MCF 10A (cell line): ENCODE measurements around the gene MTOR. TPM values are rescaled to one million over a fixed set of nuclear protein-coding genes. Genes with fewer than 3 reads are reported as not detected.

ENCODE experiments used
- BruUV-seq: library from RNA; stranded (reverse); fragments of 400-500 nt; replicated peaks from 2 replicates; lab custom pipeline; 2021; lab: Mats Ljungman, UMichigan
- CTCF ChIA-PET: fragments of 300-600 bp; sonication (Branson Sonifier 250); formaldehyde crosslinking; extraction: SDS; loops from one replicate; lab custom pipeline; 2021; ENCODE audit warnings: antibody characterized with exemption, inconsistent platforms; lab: Yijun Ruan, JAX
- POLR2A ChIA-PET: fragments of 300-600, 350-650 bp; sonication (Branson Sonifier 250); formaldehyde crosslinking; extraction: SDS; loops from one replicate; lab custom pipeline; 2020; ENCODE audit warnings: antibody characterized with exemption, inconsistent platforms; lab: Yijun Ruan, JAX
- DNase-seq: peaks from one replicate; pipeline ENCODE4 v3.0.0-alpha.2; 2018; ENCODE audit not compliant: unreplicated experiment
- H3K27ac Mint-ChIP-seq: one replicate; pipeline ENCODE4 v1.8.0; 2022; ENCODE audit warnings: mild to moderate bottlenecking, low read depth, mixed read lengths; ENCODE audit not compliant: unreplicated experiment
- H3K27me3 Mint-ChIP-seq: one replicate; pipeline ENCODE4 v1.8.0; 2022; ENCODE audit warnings: mixed read lengths; ENCODE audit not compliant: insufficient read depth, unreplicated experiment
- H3K36me3 Mint-ChIP-seq: one replicate; pipeline ENCODE4 v1.8.0; 2022; ENCODE audit warnings: mild to moderate bottlenecking, moderate library complexity, mixed read lengths; ENCODE audit not compliant: insufficient read depth, unreplicated experiment
- H3K4me1 Mint-ChIP-seq: one replicate; pipeline ENCODE4 v1.8.0; 2022; ENCODE audit warnings: mixed read lengths; ENCODE audit not compliant: insufficient read depth, unreplicated experiment
- H3K4me3 Mint-ChIP-seq: one replicate; pipeline ENCODE4 v1.8.0; 2022; ENCODE audit warnings: mild to moderate bottlenecking, moderate library complexity, mixed read lengths; ENCODE audit not compliant: unreplicated experiment
- H3K9me3 Mint-ChIP-seq: one replicate; pipeline ENCODE4 v1.8.0; 2022; ENCODE audit warnings: mixed read lengths; ENCODE audit not compliant: unreplicated experiment
- intact Hi-C: fragments of 100-400 bp; cut with micrococcal nuclease; formaldehyde crosslinking; loops from 2 replicates; pipeline ENCODE4 v1.14.1; 2022
- total RNA-seq: library from RNA; stranded (reverse); gene quantifications from 2 replicates; pipeline ENCODE4 v1.2.3, GENCODE V29; 2022
- TF ChIP-seq, protein P1 (sequence below): fragments of 200-600 bp; IDR thresholded peaks from one replicate; pipeline ENCODE4 v1.8.0; 2022; ENCODE audit warnings: antibody characterized with exemption, mild to moderate bottlenecking; ENCODE audit not compliant: unreplicated experiment

Gene MTOR
- total RNA-seq, 1 experiment from 2014 or later: 45.9 TPM

DNA sequence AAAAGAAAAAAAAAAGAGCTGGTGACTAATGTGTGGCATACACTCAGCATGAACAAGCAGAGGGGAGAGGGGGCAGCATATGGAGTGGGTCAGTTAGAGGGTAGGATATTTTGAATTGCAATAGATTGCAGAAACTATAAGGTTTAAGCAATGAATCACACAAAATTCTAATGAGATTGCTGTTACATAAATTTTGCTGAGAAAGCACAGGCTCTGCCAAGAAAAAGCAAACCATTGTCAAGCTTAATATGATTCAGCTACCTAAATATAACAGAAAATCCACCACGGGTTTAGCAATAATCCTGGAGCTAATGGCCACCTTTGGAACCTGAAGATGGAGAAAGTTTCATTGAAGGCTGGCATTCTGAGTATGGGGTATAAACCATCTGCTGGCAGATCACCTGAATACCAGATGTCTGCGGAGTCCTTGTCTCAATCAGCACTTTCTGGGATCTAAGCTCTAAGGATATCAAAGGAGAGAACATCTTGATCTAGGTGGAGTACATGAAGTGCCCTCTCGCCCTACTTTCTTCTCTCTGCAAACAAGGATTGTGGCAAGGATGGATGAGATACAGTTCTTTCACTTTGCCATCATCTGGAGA is 103.5 kb downstream of the MTOR start:
- no peaks in the 10 kb centered on the region for H3K27me3 Mint-ChIP-seq
- H3K27ac Mint-ChIP-seq: peak overlapping the region; percentile 62
- POLR2A ChIA-PET: interaction anchor here (0.6 to 2.4 kb wide), 18 partner anchors 8 to 1400 kb away, joined by 3 to 9 read pairs (median 4); partner anchors contain the start of genes AGTRAP, ANGPTL7, MTOR and SRM

DNA sequence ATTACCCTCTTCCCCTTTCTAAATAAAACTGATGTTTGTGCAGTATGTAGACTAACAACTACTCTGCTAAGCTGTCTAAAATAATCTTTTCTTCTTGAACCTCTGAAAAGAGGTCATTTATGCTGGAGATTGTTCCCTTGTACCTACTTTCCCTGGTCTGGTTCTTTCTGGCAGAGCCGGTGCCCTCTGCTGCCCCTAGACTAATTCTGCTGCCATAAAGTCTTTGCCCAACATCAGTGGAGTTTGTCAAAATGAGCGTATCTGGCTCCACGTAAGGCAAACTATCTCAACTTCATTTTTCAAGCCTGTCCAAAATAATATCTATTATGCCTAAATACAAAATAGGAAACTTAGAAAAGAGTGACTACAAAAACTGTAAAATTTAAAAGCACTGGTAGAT is 104.1 kb downstream of the MTOR start:
- ChIA-PET POLR2A (interaction anchor here (0.6 to 2.4 kb wide), 16 partner anchors 8 to 702 kb away, joined by 3 to 9 read pairs (median 5); partner anchors contain the start of genes AGTRAP, ANGPTL7, MTOR and SRM), CTCF (interaction anchor here (0.6 to 1.5 kb wide), 3 partner anchors 11 to 634 kb away, joined by 3 read pairs; no protein-coding TSS in a partner anchor)
- Mint-ChIP-seq H3K36me3 (peaks cover 47% of the 10 kb centered on the region), H3K4me1 (peaks cover 22% of the 10 kb centered on the region), H3K27me3 (no peaks in the 10 kb centered on the region), H3K9me3 (no peaks in the 10 kb centered on the region), H3K4me3 (no peak overlapping the region), H3K27ac (peak overlapping the region; percentile 62)
- TSS peak; percentile 99 for BruUV-seq
- TF ChIP-seq, protein P1, sequence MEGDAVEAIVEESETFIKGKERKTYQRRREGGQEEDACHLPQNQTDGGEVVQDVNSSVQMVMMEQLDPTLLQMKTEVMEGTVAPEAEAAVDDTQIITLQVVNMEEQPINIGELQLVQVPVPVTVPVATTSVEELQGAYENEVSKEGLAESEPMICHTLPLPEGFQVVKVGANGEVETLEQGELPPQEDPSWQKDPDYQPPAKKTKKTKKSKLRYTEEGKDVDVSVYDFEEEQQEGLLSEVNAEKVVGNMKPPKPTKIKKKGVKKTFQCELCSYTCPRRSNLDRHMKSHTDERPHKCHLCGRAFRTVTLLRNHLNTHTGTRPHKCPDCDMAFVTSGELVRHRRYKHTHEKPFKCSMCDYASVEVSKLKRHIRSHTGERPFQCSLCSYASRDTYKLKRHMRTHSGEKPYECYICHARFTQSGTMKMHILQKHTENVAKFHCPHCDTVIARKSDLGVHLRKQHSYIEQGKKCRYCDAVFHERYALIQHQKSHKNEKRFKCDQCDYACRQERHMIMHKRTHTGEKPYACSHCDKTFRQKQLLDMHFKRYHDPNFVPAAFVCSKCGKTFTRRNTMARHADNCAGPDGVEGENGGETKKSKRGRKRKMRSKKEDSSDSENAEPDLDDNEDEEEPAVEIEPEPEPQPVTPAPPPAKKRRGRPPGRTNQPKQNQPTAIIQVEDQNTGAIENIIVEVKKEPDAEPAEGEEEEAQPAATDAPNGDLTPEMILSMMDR: no peak
- intact Hi-C loops: loop anchor here (2.0 kb wide), 1 partner anchor 59 kb away; the partner anchor contains the start of gene EXOSC10
- no peak for DNase-seq

More for the DNA sequence above, 103.5 kb downstream of the MTOR start:
- intact Hi-C loops: loop anchor here (2.0 kb wide), 1 partner anchor 60 kb away; the partner anchor contains the start of gene EXOSC10
- CTCF ChIA-PET: interaction anchor here (0.7 to 1.5 kb wide), 2 partner anchors 20 to 82 kb away, joined by 3 to 4 read pairs; no protein-coding TSS in a partner anchor
- peaks cover 48% of the 10 kb centered on the region for H3K36me3 Mint-ChIP-seq
- no peaks in the 10 kb centered on the region for H3K9me3 Mint-ChIP-seq
- peaks cover 22% of the 10 kb centered on the region for H3K4me1 Mint-ChIP-seq
- no TSS peak for BruUV-seq
- H3K4me3 Mint-ChIP-seq: no peak overlapping the region
- peak; percentile 85 for DNase-seq
- TF ChIP-seq, protein P1: no peak

DNA sequence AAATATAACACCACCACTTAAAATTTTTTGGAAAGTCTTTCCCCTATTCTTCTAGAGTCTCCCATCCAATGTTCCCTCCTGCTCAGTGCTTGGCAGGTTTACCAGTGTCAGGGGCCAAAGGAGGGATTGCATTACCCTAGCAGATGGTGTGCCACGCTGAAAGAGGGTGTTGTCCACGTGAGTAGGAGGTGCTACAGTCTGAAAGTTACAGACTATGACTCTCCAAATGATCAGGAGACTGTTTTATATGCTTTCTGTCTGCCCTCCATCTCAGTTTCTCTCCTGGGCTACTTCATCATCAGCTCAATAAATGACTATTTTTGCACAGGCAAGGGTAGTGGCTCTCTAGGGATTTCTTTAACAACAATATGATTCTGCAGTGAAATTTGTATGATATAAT is 104.5 kb downstream of the MTOR start:
- DNase-seq: peak; percentile 62
- Mint-ChIP-seq H3K4me3 (no peak overlapping the region), H3K36me3 (peaks cover 45% of the 10 kb centered on the region), H3K4me1 (peaks cover 22% of the 10 kb centered on the region), H3K9me3 (no peaks in the 10 kb centered on the region), H3K27me3 (no peaks in the 10 kb centered on the region), H3K27ac (peak overlapping the region; percentile 62)
- POLR2A ChIA-PET: interaction anchor here (0.5 to 1.7 kb wide), 6 partner anchors 7 to 146 kb away, joined by 3 to 5 read pairs (median 5); partner anchors contain the start of gene SRM
- TF ChIP-seq, protein P1: no peak
- CTCF ChIA-PET: interaction anchor here (0.6 to 1.0 kb wide), 2 partner anchors 11 to 634 kb away, joined by 3 read pairs; no protein-coding TSS in a partner anchor
- no TSS peak for BruUV-seq
- intact Hi-C loops: loop anchor here (2.0 kb wide), 1 partner anchor 59 kb away; the partner anchor contains the start of gene EXOSC10

DNA sequence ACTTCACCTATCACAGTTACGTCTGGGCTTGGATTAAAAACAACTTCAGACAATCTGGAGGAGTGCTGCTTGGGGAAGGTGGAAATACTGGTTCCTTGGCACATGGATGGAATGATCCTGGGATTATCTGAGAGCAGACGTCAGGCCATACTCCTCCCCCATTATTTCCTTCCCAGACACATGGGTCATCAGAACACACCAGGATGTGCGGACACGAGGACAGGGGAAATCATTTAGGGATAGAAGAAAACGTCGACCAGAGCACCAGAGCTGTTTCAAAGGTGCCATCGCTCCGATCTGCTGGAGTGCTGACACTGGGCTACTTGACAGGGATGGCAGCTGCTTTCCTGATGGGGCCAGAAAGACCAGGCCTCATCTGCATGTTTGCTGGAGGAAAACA is 105.0 kb downstream of the MTOR start:
- Mint-ChIP-seq H3K27me3 (no peaks in the 10 kb centered on the region), H3K4me3 (no peak overlapping the region), H3K4me1 (peaks cover 22% of the 10 kb centered on the region), H3K36me3 (peaks cover 46% of the 10 kb centered on the region), H3K27ac (peak overlapping the region; percentile 62), H3K9me3 (no peaks in the 10 kb centered on the region)
- POLR2A ChIA-PET: interaction anchor here (0.5 to 1.7 kb wide), 3 partner anchors 21 to 104 kb away, joined by 4 to 5 read pairs (median 5); no protein-coding TSS in a partner anchor
- no TSS peak for BruUV-seq
- TF ChIP-seq, protein P1: no peak
- CTCF ChIA-PET: interaction anchor here (1.0 kb wide), 1 partner anchor 10 kb away, joined by 3 read pairs; no protein-coding TSS in a partner anchor
- no peak for DNase-seq
- intact Hi-C loops: no loop called here
